Mucosa of stomach (tissue), 1 donor: Measurements from ENCODE around the gene GNAI1.

Source experiments
- H3K27me3 ChIP-seq: one replicate; pipeline ENCODE4 v1.7.0; 2013; ENCODE audit warnings: mild to moderate bottlenecking, low read length; ENCODE audit not compliant: control insufficient read depth, insufficient read depth
- H3K36me3 ChIP-seq: one replicate; pipeline ENCODE4 v1.7.0; 2013; ENCODE audit warnings: low read length; ENCODE audit not compliant: control insufficient read depth, insufficient read depth
- H3K4me1 ChIP-seq: one replicate; pipeline ENCODE4 v1.7.0; 2013; ENCODE audit warnings: mild to moderate bottlenecking, low read length; ENCODE audit not compliant: control insufficient read depth, insufficient read depth
- H3K4me3 ChIP-seq: one replicate; pipeline ENCODE4 v1.7.0; 2013; ENCODE audit warnings: low read length
- H3K9ac ChIP-seq: one replicate; pipeline ENCODE4 v1.7.0; 2013; ENCODE audit warnings: mild to moderate bottlenecking, low read length, moderate library complexity
- H3K9me3 ChIP-seq: one replicate; pipeline ENCODE4 v1.7.0; 2013; ENCODE audit warnings: mild to moderate bottlenecking, low read length, moderate library complexity; ENCODE audit not compliant: control insufficient read depth
- donor health status: Pancreatic carcinoma.

Gene GNAI1

DNA sequence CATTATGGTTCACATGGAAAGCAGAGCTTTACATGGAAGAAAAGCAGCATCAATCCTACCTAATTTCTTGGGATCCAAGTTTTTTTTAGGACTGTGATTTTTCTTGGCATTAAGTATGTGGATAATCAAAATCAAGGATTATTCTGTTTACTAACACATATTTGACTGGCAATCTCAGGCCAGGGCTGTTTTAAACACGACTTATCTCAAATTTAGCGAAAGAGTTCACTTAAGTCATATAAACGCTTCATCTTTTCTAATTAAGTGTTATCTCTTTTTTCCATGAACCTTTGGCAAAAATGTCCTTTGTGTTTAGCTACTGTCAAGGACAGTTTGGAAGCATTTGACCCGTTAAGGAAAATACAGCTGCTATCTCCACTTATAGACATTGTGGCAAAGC lies 92.0 kb downstream of the GNAI1 start:
- Histone ChIP-seq H3K4me1 (no peaks in the 10 kb centered on the region), H3K36me3 (no peaks in the 10 kb centered on the region), H3K4me3 (no peak overlapping the region), H3K27me3 (no peaks in the 10 kb centered on the region), H3K9me3 (no peaks in the 10 kb centered on the region), H3K9ac (no peak overlapping the region)

DNA sequence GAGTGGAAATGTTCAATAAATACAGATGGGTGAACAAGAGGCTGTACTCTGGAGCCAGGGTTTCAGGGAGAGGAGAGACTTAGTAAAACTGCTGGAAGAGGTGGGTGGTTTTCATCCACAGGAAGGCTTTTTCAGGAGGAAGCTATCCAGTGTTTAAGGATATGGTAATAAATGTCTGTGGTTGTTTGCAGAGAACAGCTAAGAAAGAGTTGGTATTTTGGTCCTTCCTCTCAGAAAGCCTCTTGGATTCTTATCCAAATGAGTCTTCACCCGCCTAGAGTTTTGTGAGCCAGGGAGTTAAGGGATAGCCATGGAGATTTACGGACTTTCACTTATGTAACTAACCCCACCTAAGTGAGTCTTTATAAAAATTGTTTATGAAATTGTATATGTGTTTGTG lies 95.7 kb downstream of the GNAI1 start:
- Histone ChIP-seq H3K9ac (no peak overlapping the region), H3K4me3 (no peak overlapping the region)

DNA sequence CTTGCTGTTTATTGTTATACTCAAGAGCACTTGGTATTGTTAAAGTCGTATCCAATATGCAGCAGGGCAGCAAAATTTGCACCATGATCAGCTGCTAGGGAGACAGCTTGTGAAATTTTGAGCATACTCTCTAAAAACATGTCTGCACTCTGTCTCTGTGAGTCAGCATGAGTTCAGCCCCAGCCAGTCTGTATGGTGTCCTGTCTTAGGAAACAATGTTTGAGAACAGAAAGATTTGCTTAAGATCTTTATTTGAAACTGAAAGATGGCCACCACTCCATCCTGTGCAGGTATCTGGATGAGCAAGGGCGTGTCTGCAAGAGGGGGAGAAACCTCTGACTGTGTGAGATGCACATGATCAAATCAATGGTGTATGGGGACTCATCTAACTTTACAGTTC lies 97.1 kb downstream of the GNAI1 start:
- Histone ChIP-seq H3K36me3 (no peaks in the 10 kb centered on the region), H3K4me3 (no peak overlapping the region)

More for the DNA sequence above, 95.7 kb downstream of the GNAI1 start:
- Histone ChIP-seq H3K36me3 (no peaks in the 10 kb centered on the region), H3K9me3 (no peaks in the 10 kb centered on the region), H3K27me3 (no peaks in the 10 kb centered on the region), H3K4me1 (no peaks in the 10 kb centered on the region)

GRCh38 chr7:80232979-80233724 lies 98.5 kb downstream of the GNAI1 start:
- Histone ChIP-seq H3K4me3 (no peak overlapping the region), H3K27me3 (no peaks in the 10 kb centered on the region), H3K9me3 (no peaks in the 10 kb centered on the region), H3K36me3 (no peaks in the 10 kb centered on the region), H3K4me1 (no peaks in the 10 kb centered on the region), H3K9ac (no peak overlapping the region)

More for the DNA sequence above, 97.1 kb downstream of the GNAI1 start:
- Histone ChIP-seq H3K27me3 (no peaks in the 10 kb centered on the region), H3K4me1 (no peaks in the 10 kb centered on the region), H3K9ac (no peak overlapping the region), H3K9me3 (no peaks in the 10 kb centered on the region)

DNA sequence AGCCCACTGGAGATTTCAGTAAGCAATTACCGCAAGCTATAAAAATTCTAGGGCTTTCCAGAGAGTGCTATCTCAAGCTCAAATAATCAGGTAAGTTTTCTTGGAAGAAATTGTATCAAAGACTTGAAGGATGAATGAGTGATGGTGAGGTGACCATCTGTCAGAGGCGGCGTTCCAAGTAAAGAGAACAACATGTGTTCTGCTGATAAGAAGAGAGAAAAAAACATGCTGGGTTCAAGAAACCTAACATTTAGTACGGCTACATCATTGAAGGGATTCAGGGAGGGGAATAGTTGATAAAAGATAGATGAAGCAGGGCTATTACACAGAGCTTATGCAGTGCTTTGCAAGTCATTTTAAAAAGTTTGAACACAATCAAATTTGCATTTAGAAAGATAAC lies 100.7 kb downstream of the GNAI1 start:
- Histone ChIP-seq H3K4me1 (no peaks in the 10 kb centered on the region), H3K36me3 (no peaks in the 10 kb centered on the region), H3K9ac (no peak overlapping the region), H3K27me3 (no peaks in the 10 kb centered on the region), H3K4me3 (no peak overlapping the region), H3K9me3 (no peaks in the 10 kb centered on the region)

GRCh38 chr7:80236681-80237080 lies 102.0 kb downstream of the GNAI1 start:
- H3K9me3 ChIP-seq = no peaks in the 10 kb centered on the region
- no peaks in the 10 kb centered on the region for H3K36me3 ChIP-seq
- H3K9ac ChIP-seq = no peak overlapping the region
- no peaks in the 10 kb centered on the region for H3K4me1 ChIP-seq
- no peak overlapping the region for H3K4me3 ChIP-seq
- no peaks in the 10 kb centered on the region for H3K27me3 ChIP-seq

- Histone ChIP-seq H3K9me3 (no peaks in the 10 kb centered on the region), H3K9ac (no peak overlapping the region), H3K4me3 (no peak overlapping the region), H3K4me1 (no peaks in the 10 kb centered on the region), H3K27me3 (no peaks in the 10 kb centered on the region), H3K36me3 (no peaks in the 10 kb centered on the region)
These were observed 105.8 kb downstream of the GNAI1 start for GRCh38 chr7:80240265-80241025.

- Histone ChIP-seq H3K27me3 (no peaks in the 10 kb centered on the region), H3K36me3 (no peaks in the 10 kb centered on the region), H3K4me1 (no peaks in the 10 kb centered on the region), H3K9me3 (no peaks in the 10 kb centered on the region), H3K4me3 (no peak overlapping the region), H3K9ac (no peak overlapping the region)
These were observed 107.0 kb downstream of the GNAI1 start for GRCh38 chr7:80241671-80242070.

- H3K4me3 ChIP-seq = no peak overlapping the region
- H3K9ac ChIP-seq = no peak overlapping the region
- H3K27me3 ChIP-seq = no peaks in the 10 kb centered on the region
- H3K36me3 ChIP-seq = no peaks in the 10 kb centered on the region
- no peaks in the 10 kb centered on the region for H3K4me1 ChIP-seq
- H3K9me3 ChIP-seq = no peaks in the 10 kb centered on the region
These were observed 108.8 kb downstream of the GNAI1 start for GRCh38 chr7:80243425-80243824.

GRCh38 chr7:80244206-80244916 lies 109.7 kb downstream of the GNAI1 start:
- Histone ChIP-seq H3K4me3 (no peak overlapping the region), H3K9ac (no peak overlapping the region), H3K9me3 (no peaks in the 10 kb centered on the region), H3K4me1 (no peaks in the 10 kb centered on the region), H3K36me3 (no peaks in the 10 kb centered on the region), H3K27me3 (no peaks in the 10 kb centered on the region)

- H3K27me3 ChIP-seq = no peaks in the 10 kb centered on the region
- H3K9me3 ChIP-seq = no peaks in the 10 kb centered on the region
- H3K4me3 ChIP-seq = no peak overlapping the region
- H3K36me3 ChIP-seq = no peaks in the 10 kb centered on the region
- H3K4me1 ChIP-seq = no peaks in the 10 kb centered on the region
- H3K9ac ChIP-seq = no peak overlapping the region
These were observed 112.5 kb downstream of the GNAI1 start for GRCh38 chr7:80247144-80247543.

DNA sequence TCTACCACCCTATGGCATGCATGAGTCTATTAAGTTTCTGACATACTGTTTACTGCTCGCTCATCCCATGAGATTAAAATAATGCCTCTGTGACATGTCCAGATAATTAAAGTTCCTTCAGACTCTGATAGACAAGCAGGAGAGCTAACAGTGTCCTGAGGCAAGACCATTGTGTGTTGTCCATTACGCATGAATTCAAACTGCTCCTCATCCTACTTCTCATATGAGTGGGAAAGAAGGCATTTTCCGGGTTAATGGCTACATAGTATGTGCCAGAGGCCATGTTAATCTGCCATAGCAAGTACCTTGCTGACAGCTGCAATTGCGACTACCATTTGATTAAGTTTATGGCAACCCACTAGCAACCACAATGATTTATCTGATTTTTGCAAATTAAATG lies 113.3 kb downstream of the GNAI1 start:
- H3K4me3 ChIP-seq = no peak overlapping the region
- H3K4me1 ChIP-seq = no peaks in the 10 kb centered on the region
- H3K9me3 ChIP-seq = no peaks in the 10 kb centered on the region
- H3K27me3 ChIP-seq = no peaks in the 10 kb centered on the region
- no peak overlapping the region for H3K9ac ChIP-seq
- H3K36me3 ChIP-seq = no peaks in the 10 kb centered on the region
